IPS-20b (cell line): ENCODE data around the gene TCF12.
"Not testable (repeated sequence)": the region's sequence is repeated elsewhere in the genome, so short reads cannot be mapped to it uniquely, and the experiment has no call there.

Source experiments
- H3K27ac ChIP-seq: one replicate; pipeline ENCODE4 v1.5.1; 2013; ENCODE audit warnings: low read length
- H3K27me3 ChIP-seq: 2 replicates; pipeline ENCODE4 v1.6.1; 2013; ENCODE audit warnings: mild to moderate bottlenecking, low read length, inconsistent platforms; ENCODE audit not compliant: insufficient read depth
- H3K36me3 ChIP-seq: 2 replicates; pipeline ENCODE4 v1.6.1; 2013; ENCODE audit warnings: low read depth, mild to moderate bottlenecking, inconsistent platforms, low read length, moderate library complexity; ENCODE audit not compliant: insufficient read depth
- H3K4me1 ChIP-seq: 2 replicates; pipeline ENCODE4 v1.6.1; 2013; ENCODE audit warnings: mild to moderate bottlenecking, control low read depth, inconsistent platforms, low read length, moderate library complexity; ENCODE audit not compliant: insufficient read depth
- H3K4me3 ChIP-seq: 2 replicates; pipeline ENCODE4 v1.5.1; 2013; ENCODE audit warnings: mild to moderate bottlenecking, low read length, inconsistent platforms
- H3K9ac ChIP-seq: 2 replicates; pipeline ENCODE4 v1.6.1; 2013; ENCODE audit warnings: low read depth, mild to moderate bottlenecking, inconsistent platforms, low read length, moderate library complexity
- H3K9me3 ChIP-seq: 2 replicates; pipeline ENCODE4 v1.6.1; 2013; ENCODE audit warnings: mild to moderate bottlenecking, low read depth, low read length, inconsistent platforms; ENCODE audit not compliant: insufficient read depth

The TCF12 gene

DNA sequence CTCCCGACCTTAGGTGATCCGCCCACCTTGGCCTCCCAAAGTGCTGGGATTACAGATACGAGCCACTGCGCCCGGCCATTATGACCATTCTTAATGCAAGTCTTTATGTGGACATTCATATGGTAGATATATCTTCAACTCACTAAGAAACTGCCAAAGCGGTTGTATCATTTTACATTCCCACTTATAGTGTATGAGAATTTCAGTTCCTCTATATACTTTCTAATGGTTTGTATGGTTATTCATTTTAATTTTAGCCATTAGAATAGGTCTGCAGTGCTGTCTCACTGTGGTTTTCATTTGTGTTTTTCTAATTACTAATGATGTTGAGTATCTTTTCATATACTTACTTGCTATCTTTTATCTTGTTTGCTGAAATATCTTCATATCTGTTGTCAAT, 32.5 kb downstream of the TCF12 start:
- Histone ChIP-seq H3K9ac (no peak overlapping the region), H3K9me3 (no peaks in the 10 kb centered on the region; the same call in 1 of the 2 replicates), H3K4me3 (no peak overlapping the region), H3K27ac (no peak overlapping the region), H3K4me1 (no peaks in the 10 kb centered on the region), H3K27me3 (no peaks in the 10 kb centered on the region), H3K36me3 (peaks cover under 1% of the 10 kb centered on the region; the same call in 1 of the 2 replicates)

DNA sequence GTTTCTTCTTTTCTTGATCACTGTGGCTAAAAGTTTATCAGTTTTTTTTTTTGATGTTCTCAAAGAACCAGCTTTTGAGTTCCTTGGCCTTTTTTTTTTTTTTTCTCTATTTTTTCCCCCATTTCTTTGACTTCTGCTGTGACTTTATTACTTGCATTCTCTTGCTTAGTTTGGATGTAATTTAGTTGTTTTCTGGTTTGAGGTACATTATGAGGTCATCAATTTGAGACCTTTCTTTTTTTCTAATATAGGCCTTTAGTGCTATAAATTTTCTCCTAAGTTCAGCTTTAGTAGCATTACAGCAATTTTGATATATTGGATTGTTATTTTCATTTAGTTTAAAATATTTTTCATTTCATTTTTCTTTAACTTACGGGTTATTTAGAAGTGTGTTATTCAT, 35.3 kb downstream of the TCF12 start:
- Histone ChIP-seq H3K27me3 (no peaks in the 10 kb centered on the region), H3K4me3 (no peak overlapping the region), H3K4me1 (peaks cover 18% of the 10 kb centered on the region), H3K9ac (no peak overlapping the region), H3K36me3 (no peaks in the 10 kb centered on the region), H3K27ac (no peak overlapping the region), H3K9me3 (no peaks in the 10 kb centered on the region; the same call in 1 of the 2 replicates)

DNA sequence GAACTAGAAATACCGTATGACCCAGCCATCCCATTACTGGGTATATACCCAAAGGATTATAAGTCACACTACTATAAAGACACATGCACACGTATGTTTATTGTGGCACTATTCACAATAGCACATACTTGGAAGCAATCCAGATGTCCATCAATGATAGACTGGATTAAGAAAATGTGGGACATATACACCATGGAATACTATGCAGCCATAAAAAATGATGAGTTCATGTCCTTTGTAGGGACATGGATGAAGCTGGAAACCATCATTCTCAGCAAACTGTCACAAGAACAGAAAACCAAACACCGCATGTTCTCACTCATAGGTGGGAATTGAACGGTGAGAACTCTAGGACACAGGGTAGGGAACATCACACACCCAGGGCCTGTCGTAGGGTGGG, 36.6 kb downstream of the TCF12 start:
- H3K27me3 ChIP-seq, H3K9ac ChIP-seq, H3K36me3 ChIP-seq, H3K4me3 ChIP-seq, H3K9me3 ChIP-seq, H3K27ac ChIP-seq: not testable (repeated sequence)
- H3K4me1 ChIP-seq: peaks cover 25% of the 10 kb centered on the region

GRCh38 chr15:56956538-56956937, 38.1 kb downstream of the TCF12 start:
- peaks cover 25% of the 10 kb centered on the region for H3K4me1 ChIP-seq
- no peaks in the 10 kb centered on the region for H3K36me3 ChIP-seq

GRCh38 chr15:56957812-56958406, 39.5 kb downstream of the TCF12 start:
- Histone ChIP-seq H3K9me3 (no peaks in the 10 kb centered on the region; the same call in 1 of the 2 replicates), H3K4me1 (peaks cover 30% of the 10 kb centered on the region), H3K36me3 (no peaks in the 10 kb centered on the region), H3K4me3 (no peak overlapping the region), H3K27me3 (no peaks in the 10 kb centered on the region), H3K9ac (no peak overlapping the region), H3K27ac (no peak overlapping the region)

More at GRCh38 chr15:56956538-56956937, 38.1 kb downstream of the TCF12 start:
- Histone ChIP-seq H3K4me3 (no peak overlapping the region), H3K9ac (no peak overlapping the region), H3K27me3 (no peaks in the 10 kb centered on the region), H3K9me3 (no peaks in the 10 kb centered on the region; the same call in 1 of the 2 replicates), H3K27ac (no peak overlapping the region)

GRCh38 chr15:56959318-56959648, 40.8 kb downstream of the TCF12 start:
- Histone ChIP-seq H3K9me3 (no peaks in the 10 kb centered on the region), H3K27me3 (no peaks in the 10 kb centered on the region), H3K9ac (no peak overlapping the region), H3K27ac (no peak overlapping the region), H3K4me3 (no peak overlapping the region), H3K36me3 (no peaks in the 10 kb centered on the region), H3K4me1 (peaks cover 43% of the 10 kb centered on the region)

GRCh38 chr15:56960116-56960515, 41.7 kb downstream of the TCF12 start:
- Histone ChIP-seq H3K27me3 (no peaks in the 10 kb centered on the region), H3K9me3 (no peaks in the 10 kb centered on the region), H3K36me3 (no peaks in the 10 kb centered on the region), H3K4me3 (no peak overlapping the region), H3K27ac (no peak overlapping the region), H3K9ac (no peak overlapping the region), H3K4me1 (peaks cover 43% of the 10 kb centered on the region)

GRCh38 chr15:56963126-56963525, 44.7 kb downstream of the TCF12 start:
- H3K4me1 ChIP-seq: peaks cover 29% of the 10 kb centered on the region
- no peak overlapping the region for H3K9ac ChIP-seq
- no peaks in the 10 kb centered on the region for H3K9me3 ChIP-seq
- H3K27ac ChIP-seq: no peak overlapping the region
- H3K27me3 ChIP-seq: no peaks in the 10 kb centered on the region
- H3K4me3 ChIP-seq: no peak overlapping the region
- H3K36me3 ChIP-seq: no peaks in the 10 kb centered on the region

- H3K9ac ChIP-seq: no peak overlapping the region
- H3K36me3 ChIP-seq: no peaks in the 10 kb centered on the region
- no peak overlapping the region for H3K4me3 ChIP-seq
- no peak overlapping the region for H3K27ac ChIP-seq
- H3K9me3 ChIP-seq: no peaks in the 10 kb centered on the region
- H3K27me3 ChIP-seq: no peaks in the 10 kb centered on the region
- H3K4me1 ChIP-seq: peaks cover 29% of the 10 kb centered on the region
Observed at GRCh38 chr15:56963710-56964109, 45.3 kb downstream of the TCF12 start.

DNA sequence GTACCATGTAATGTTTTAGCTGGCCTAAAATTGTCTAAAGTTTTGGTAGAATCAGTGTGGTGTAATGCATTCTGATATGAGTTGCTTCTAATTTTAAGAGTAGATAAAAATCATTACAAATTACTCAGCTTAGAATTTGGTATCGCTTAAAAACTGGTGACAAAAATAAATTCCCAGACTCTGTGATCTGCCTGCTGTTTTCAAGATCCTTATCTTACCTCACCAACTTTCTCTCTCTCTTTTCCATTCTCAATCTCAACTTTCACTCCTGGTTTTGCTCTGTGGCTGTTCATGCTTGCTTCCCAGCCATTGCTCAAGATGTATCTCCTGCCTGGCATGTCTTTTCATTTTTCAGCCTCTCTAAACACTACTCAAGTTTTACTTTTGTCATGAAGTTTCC, 45.7 kb downstream of the TCF12 start:
- no peaks in the 10 kb centered on the region for H3K27me3 ChIP-seq
- H3K9me3 ChIP-seq: no peaks in the 10 kb centered on the region
- no peak overlapping the region for H3K4me3 ChIP-seq
- no peaks in the 10 kb centered on the region for H3K36me3 ChIP-seq
- no peak overlapping the region for H3K27ac ChIP-seq
- H3K4me1 ChIP-seq: peaks cover 30% of the 10 kb centered on the region
- H3K9ac ChIP-seq: no peak overlapping the region

GRCh38 chr15:56965231-56966013, 47.0 kb downstream of the TCF12 start:
- no peak overlapping the region for H3K9ac ChIP-seq
- H3K27me3 ChIP-seq: no peaks in the 10 kb centered on the region
- H3K9me3 ChIP-seq: no peaks in the 10 kb centered on the region
- H3K27ac ChIP-seq: no peak overlapping the region
- no peak overlapping the region for H3K4me3 ChIP-seq
- H3K4me1 ChIP-seq: peaks cover 28% of the 10 kb centered on the region
- no peaks in the 10 kb centered on the region for H3K36me3 ChIP-seq

- Histone ChIP-seq H3K27ac (no peak overlapping the region), H3K9ac (no peak overlapping the region), H3K4me3 (no peak overlapping the region), H3K9me3 (no peaks in the 10 kb centered on the region), H3K27me3 (no peaks in the 10 kb centered on the region), H3K36me3 (no peaks in the 10 kb centered on the region), H3K4me1 (peaks cover 34% of the 10 kb centered on the region)
Observed at GRCh38 chr15:56967336-56967735, 48.9 kb downstream of the TCF12 start.
